NCI-H446 treated with DMSO at 0.1 percent for 48 hours (cell line): ENCODE data around the gene BNC2.

Experiments used
- DNase-seq: peaks from one replicate; lab custom pipeline; 2025; lab: John Stamatoyannopoulos, UW

Gene BNC2

GRCh38 chr9:16595227-16595626 lies 275.2 kb downstream of the BNC2 start:
- DNase-seq, result no peak

DNA sequence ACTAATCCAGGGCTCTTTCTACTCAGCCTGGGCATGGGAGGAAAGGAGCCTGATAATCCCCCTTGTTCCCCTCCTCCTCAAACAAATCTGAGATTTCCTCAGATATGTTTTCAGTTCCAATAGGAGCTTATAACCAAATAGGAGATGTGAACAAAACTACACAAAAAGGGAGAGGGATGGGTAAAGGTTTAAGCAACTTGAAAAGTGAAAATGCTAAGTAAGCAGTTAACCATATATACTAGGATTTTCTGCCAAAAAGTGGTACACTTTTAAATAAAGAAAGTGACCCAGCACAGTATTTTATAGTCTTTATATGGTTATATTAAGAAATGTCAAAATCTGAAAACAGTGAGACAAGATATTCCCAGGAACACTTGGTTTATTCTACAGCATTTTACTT lies 275.7 kb downstream of the BNC2 start:
- DNase-seq, result no peak

DNA sequence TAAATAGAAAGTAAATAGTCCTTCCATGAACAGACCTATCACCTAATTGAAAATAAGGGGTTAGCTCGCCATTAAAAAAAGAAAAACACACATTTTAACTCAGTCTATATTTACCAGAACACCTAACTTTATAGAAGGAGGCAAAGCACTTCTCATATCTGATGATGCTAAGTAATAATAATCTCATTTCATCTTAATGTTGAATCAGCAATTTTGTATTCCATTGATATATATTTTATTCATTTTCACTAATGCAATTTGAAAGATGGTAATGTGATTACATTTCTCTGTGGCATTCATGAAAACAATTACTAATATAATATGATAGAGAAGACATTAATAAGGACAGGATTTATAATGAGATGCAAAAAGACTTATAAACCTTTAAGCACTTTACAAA lies 276.7 kb downstream of the BNC2 start:
- DNase-seq, result no peak

DNA sequence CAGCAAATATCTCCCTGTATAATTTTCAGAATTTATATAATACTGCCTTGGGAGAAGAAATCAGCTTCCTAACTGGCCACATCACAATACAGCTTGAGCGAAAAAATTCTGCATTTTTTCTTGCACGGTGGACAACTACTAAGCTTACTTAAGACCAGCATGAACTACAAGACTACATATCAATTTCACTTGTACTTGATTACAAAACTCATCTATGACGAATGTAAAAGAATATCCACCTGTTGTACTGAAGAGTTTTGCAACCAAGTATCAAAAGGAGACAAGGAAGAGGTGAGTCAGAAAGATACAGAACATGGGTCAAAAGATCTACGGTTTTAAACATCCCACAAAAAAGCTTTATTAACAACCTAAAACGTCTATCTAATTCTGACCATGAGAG lies 279.4 kb downstream of the BNC2 start:
- no peak for DNase-seq

GRCh38 chr9:16585591-16585990 lies 284.9 kb downstream of the BNC2 start:
- DNase-seq, result no peak

DNA sequence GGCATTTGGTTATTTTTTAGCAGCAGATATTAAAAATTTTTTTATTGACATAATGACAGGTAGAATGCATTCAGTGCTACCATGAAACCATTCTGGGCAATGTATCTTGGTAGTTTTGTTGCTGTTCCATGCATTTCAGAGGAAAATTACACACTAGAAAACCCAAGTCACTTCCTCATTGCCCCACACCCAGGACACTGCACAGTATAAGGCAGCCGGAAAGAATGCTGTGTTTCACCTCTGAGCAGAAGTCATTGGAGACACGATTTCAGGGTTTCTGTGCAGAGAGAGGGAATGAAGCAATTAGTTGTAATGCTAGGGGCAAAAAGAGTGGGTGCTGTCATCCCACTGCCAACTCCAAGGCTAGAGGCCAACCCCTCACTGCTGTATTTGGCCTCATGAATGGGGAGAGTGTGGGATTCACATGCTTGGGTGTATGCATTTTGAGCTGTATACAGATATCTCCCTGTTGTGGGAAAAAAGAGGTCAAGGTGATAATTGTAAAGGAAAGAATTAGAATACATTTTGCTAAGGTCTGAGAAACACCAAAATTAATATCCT lies 290.5 kb downstream of the BNC2 start:
- DNase-seq, result no peak

GRCh38 chr9:16575986-16576245 lies 294.6 kb downstream of the BNC2 start:
- DNase-seq, result no peak

- DNase-seq, result no peak
Observed at GRCh38 chr9:16575142-16575985, 295.1 kb downstream of the BNC2 start.

GRCh38 chr9:16572005-16572734 lies 298.3 kb downstream of the BNC2 start:
- DNase-seq, result no peak

DNA sequence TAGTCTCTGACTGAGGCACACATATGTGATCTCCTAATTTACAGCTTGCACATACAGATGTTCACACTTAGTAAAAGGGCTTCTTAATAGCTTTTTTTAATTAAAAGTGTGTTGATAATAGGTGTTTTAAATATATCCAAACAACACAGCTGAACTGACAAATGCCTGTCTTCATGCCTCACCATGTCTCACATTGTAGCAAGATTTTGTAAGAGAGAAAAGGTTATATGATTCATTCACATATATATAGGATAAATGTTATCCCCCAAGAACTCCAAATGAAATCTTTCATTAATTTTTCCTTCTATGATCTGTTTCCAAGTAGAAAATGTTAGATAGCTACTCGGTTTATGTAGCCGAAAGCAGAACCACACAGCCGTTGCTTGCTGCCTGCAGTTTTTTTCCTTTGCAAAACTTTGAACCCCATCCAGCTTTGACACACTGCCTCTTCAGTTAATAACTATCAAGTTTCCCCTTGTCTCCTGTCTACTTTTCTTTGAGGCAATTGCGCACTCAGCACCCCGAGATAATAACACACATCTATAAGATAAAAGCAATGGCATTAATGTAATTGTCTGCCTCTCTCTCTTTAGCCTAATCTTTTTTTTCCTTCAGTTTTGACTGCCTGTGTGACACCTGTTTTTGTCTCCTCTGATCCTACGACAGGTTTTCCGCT lies 299.2 kb downstream of the BNC2 start:
- DNase-seq, result peak; percentile 35

GRCh38 chr9:16563446-16563845 lies 307.0 kb downstream of the BNC2 start:
- no peak for DNase-seq

GRCh38 chr9:16561121-16561520 lies 309.3 kb downstream of the BNC2 start:
- DNase-seq, result no peak

GRCh38 chr9:16559418-16560188 lies 310.9 kb downstream of the BNC2 start:
- DNase-seq, result peak; percentile 30

GRCh38 chr9:16555802-16556201 lies 314.7 kb downstream of the BNC2 start:
- DNase-seq, result no peak

DNA sequence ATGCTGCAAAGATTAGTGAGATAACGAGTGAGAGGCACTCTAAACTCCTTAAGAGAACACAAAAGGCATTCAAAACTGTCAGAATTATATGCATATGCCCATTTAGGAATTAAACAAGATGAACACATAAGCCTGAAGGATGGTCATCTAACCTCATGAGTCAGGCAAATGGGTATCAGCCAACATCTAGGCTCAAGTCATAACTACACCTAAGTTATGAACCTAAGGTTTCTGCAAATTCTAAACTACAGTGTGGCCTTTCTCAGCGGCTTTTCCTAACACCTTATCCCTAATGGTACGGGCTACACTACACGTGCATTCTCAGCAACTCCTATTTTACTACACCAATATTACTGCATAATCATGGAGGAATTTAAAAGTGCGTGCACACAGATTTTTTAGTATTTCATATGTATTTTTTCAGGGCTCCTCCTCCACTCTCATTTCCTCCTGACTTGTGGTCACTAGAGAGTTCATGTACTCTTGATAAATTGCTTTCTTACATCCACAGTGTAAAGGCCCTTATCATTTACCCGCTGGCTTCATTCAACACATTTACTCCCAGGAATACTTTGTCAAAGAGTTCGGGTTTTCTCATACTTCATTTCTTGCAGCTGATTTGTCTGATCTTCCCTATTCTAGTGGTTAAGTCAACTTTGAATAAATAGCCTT lies 316.5 kb downstream of the BNC2 start:
- no peak for DNase-seq

DNA sequence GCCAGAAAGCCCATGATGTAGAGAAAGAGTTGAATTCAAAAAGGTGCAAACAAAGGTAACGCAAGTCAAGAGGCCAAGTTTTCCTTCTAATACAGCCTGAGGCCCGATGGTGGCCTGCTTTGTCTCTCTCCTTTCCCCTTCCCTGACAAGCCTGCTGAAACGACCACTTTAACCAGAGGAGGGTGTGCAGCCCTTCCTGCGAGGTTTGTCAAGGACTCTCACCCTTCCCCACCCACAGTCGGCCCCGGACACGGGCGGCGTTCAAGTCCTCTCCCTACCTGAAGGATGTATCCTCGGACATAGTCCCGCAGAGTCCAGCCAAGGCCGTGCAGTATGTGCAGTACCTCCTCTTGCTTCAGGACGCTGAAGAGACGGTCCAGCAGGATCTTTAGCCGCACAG lies 318.2 kb downstream of the BNC2 start:
- DNase-seq, result no peak

- DNase-seq, result no peak
Observed at GRCh38 chr9:16551692-16552091, 318.8 kb downstream of the BNC2 start.

GRCh38 chr9:16545639-16546038 lies 324.8 kb downstream of the BNC2 start:
- DNase-seq, result no peak

DNA sequence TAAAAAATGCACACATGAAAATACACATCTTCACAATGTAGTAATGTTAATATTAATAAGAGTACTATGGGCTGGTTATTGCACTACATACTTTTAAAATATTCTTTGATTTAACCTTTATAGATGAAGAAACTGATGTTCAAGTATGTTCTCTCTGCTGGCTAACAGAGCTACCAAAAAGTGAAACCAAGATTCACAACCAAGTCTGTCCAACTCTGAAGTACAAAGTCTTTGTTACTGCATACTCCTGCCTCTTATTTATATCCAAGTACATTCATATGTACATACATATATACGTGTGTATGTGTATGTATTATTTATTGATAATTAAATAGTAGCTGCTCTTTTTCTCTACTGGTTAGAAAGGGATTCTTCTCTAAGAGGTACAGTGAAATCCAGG lies 325.6 kb downstream of the BNC2 start:
- DNase-seq, result no peak

DNA sequence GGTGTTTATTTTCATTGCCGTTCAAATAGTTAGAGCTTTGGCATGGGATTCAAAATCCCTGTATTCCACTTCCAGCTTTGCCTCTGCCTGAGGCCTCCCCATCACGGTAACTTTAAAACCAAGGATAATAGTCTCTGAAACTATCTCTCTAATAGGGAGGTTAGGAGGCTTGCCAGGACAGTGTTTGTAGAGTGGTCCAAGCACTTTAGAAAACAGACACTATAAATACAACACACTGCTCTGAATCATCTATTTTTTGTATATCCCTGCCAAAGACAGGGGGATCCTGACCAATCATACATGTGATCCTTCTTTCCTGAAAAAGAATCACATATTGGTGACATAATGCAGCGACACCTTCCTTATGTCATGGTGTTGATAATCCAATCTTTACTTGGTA lies 326.8 kb downstream of the BNC2 start:
- peak; percentile 61 for DNase-seq

- no peak for DNase-seq
Observed at GRCh38 chr9:16543225-16543624, 327.2 kb downstream of the BNC2 start.

DNA sequence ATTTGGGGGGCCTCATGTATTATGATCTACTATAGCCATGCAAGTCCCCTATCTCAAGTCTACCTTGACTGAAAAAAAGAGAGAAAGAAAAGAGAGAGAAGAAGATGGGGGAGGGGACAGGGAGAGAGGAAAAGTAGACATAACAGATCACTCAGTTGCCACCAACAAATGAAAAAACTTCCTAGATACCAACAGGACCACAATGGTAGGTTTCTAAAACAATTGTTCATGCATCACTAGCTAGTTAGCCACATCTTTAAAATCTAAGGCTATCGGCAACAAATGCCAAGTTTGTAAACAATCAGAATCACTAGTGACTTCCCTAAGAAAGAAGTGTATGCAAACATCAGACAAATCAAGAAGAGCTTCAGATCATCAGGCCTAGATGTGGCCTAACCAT lies 328.2 kb downstream of the BNC2 start:
- DNase-seq, result no peak
